K562 treated with DMSO at 1 percent for 4 hours (cell line): Measurements from ENCODE around the gene DGKZ. TPM values are rescaled to one million over a fixed set of nuclear protein-coding genes. Genes with fewer than 3 reads are reported as not detected.

Experiments used
- total RNA-seq: library from RNA; unstranded; fragments of 300-600 nt; gene quantifications from 2 replicates; pipeline ENCODE4 v1.2.3, GENCODE V29; 2022; ENCODE audit not compliant: insufficient read depth

DGKZ gene, protein sequence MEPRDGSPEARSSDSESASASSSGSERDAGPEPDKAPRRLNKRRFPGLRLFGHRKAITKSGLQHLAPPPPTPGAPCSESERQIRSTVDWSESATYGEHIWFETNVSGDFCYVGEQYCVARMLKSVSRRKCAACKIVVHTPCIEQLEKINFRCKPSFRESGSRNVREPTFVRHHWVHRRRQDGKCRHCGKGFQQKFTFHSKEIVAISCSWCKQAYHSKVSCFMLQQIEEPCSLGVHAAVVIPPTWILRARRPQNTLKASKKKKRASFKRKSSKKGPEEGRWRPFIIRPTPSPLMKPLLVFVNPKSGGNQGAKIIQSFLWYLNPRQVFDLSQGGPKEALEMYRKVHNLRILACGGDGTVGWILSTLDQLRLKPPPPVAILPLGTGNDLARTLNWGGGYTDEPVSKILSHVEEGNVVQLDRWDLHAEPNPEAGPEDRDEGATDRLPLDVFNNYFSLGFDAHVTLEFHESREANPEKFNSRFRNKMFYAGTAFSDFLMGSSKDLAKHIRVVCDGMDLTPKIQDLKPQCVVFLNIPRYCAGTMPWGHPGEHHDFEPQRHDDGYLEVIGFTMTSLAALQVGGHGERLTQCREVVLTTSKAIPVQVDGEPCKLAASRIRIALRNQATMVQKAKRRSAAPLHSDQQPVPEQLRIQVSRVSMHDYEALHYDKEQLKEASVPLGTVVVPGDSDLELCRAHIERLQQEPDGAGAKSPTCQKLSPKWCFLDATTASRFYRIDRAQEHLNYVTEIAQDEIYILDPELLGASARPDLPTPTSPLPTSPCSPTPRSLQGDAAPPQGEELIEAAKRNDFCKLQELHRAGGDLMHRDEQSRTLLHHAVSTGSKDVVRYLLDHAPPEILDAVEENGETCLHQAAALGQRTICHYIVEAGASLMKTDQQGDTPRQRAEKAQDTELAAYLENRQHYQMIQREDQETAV
- 80.3 and 94.2 TPM in 2 replicates for total RNA-seq

DNA sequence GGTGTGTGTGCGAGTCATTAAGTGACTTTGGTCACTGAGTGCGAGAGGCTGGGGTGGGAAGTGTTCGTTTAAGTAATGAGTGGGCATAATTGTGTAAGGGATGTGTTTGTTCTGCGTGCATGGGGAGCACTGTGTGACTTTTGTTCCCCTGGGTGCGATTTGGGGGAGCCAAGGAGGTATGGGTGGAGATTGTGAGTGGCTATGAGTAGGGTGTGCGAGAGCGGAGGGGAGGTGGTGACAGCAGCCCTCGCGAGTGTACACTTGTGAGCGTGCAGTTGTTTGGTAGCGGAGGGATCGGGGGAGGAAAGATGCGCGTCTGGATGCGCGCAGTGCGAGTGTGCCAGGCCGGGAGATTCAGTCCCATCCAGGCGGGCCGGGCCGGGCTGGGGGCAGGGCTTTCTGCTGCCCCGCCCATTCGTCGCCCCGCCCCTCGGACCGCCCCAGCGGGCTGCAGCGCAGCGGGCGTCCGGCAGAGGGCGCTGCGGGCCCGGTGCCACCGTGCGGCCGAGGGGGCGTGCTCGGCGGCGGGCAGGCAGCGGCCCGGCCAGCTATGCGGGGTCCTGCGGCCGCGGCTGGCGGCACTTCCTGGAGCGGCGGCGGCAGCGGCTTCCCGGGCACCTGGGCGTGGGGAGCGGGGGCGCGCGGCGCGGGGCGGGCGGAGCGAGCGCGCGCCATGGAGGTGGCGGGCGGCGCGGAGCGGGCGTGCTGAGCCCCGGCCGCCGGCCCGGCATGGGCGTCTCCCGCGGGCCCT, at the start of gene DGKZ:
TSS of gene DGKZ (plus strand) at position 578 of the 751 bp plus-strand sequence. CDS start 197 bp downstream, outside the sequence.

GRCh38 chr11:46381048-46381818, 34.0 kb downstream of the DGKZ start, which contains the start of gene MDK:
Gene MDK, plus strand, starts transcription at chr11:46381669. Its CDS starts 389 bp downstream, at chr11:46382058.

GRCh38 chr11:46391578-46392420, 44.5 kb downstream of the DGKZ start, which contains the start of gene CHRM4:
Gene CHRM4, minus strand, starts transcription at chr11:46391776. Its CDS starts 5,219 bp downstream, at chr11:46386557.

Other genes starting within 250 kb of the DGKZ start
- gene PHF21A, start 226.0 kb upstream of the DGKZ start, total RNA-seq = 15.8 and 19.3 TPM in 2 replicates
- 18.0 and 23.3 TPM in 2 replicates for gene CREB3L1, start 69.8 kb upstream of the DGKZ start, total RNA-seq
- 206 and 291 TPM in 2 replicates for gene MDK, start 34.2 kb downstream of the DGKZ start, total RNA-seq
- 0.45 TPM in 1 of 2 replicates, not detected in the other for gene CHRM4, start 44.3 kb downstream of the DGKZ start, total RNA-seq
- gene AMBRA1, start 246.6 kb downstream of the DGKZ start, total RNA-seq = 28.7 and 31.5 TPM in 2 replicates